GM19193 (cell line): ENCODE results near the gene TXNDC12.

Experiments used
- POLR2A ChIP-seq: IDR thresholded peaks from 4 replicates; pipeline ENCODE4 v1.6.1; 2011; ENCODE audit not compliant: insufficient read depth, insufficient read length; ENCODE audit errors: extremely low read depth

TXNDC12 gene

DNA sequence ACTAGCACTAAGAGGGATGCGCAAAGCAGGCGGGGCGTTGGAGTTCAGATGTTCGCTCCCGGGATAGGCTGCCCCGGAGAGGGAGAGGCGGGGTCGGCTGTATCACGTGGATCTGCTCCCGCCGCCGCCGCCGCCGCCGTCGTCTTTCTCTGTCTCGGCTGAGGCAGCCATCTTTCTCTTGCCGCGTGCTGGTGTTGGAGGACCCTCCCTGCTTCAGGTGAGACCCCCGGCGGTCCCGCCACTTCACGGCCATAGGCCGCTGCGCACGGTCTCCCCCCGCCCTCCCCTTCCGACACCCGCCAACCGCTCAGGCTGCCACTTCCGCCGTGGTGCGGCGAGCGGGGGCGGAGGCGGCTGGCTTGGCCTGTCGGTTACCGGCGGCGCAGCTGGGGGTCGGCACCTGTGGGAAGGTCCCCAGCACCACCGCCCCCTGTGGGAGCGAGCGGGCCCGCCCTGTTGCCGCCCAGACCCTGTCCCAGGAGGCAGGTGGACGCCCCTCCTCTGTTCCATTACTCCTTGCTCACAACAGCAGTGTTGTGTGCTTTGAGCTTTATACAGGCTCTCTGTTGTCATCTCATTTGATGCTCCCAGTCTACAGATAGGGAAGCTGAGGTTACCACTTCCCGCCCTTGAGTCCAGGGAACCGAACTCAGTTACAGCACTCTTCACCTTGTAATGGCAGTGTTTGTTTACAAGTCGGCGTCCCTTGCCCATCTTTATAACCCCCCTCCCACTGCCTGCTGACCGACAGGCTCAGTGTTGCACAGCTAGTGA, 1.4 kb upstream of the TXNDC12 start, which contains the start of gene BTF3L4:
TSS of gene BTF3L4 (plus strand) at position 133 of the 774 bp plus-strand sequence. CDS start 3,553 bp downstream, outside the sequence.
- TF ChIP-seq POLR2A = peak; percentile 69

DNA sequence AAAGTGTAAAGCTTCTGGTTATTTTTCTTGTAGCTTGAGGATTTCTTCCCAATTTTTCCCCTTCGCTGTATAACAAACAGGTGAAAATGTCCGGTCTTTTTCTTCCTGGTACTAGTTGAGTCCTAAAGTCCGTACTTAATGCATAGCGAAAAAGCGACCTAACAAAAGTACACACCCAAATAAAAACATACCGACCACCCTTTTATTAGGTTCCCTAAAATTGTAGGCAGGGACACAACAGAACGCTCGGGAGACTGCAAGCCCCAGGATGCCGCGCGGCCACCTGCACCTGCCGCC, 823 bp upstream of the TXNDC12 start:
- TF ChIP-seq POLR2A = no peak

DNA sequence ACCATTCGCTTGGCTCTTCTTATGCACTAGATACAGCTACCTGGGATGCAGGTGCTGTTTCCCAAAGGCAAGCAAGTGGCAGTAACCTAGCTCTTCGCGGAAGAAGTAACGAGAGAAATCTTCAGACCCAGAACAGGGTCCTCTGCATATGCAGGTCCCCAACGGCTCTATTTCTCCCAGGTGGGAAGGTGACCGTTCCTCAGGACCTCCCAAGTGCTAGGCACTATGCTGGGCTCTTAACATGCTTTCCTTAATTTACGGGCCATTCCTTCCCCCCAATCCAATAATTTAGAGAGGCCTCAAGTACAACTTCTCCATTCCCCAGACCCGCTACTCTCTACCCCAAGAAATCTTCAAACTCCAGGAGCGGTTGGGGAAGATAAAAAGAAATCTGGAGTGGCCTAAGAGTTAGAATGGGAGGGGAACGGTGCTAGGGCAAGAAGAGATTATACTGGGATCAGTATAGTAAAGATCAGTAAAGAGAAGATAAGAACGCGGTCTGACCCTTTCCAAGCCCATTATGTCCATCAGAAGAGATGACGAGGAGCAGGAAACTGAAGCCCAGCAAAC, 410 bp downstream of the TXNDC12 start:
- TF ChIP-seq POLR2A = no peak

DNA sequence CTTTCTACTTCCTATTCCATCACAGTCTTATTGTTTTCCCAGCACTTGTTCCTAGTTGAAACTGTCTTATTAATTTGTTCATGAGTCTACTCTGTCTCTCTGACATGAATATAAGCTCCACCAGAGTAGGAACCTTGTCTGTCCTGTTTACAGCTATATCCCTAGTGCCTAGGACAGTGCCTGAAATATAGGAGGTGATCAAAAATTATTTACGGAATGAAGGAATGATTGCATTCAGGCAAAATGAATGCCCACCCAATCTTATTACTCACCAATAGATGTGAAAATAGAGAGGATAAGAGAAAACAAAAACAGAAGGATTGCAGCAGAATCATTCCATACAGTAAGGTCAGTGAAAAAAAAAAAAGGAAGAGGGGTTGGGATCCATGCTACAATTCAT, 1.1 kb downstream of the TXNDC12 start:
- no peak for TF ChIP-seq POLR2A

DNA sequence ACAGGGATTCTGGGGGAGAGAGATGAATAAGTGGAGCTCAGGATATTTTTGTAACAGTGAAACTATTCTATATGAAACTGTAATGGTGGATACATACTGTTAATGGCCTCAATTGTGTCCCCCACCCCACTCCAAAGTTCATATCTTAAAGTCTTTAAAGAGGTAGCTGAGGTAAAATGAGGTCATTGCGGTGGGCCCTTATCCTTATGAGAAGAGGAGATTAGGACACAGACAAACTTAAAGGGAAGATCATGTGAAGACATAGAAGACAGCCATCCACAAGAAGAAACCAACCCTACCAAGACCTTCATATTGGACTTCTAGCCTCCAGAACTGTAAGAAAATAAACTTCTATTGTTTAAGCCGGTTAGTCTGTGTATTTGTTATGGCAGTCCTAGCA, 9.8 kb downstream of the TXNDC12 start:
- no peak for TF ChIP-seq POLR2A

DNA sequence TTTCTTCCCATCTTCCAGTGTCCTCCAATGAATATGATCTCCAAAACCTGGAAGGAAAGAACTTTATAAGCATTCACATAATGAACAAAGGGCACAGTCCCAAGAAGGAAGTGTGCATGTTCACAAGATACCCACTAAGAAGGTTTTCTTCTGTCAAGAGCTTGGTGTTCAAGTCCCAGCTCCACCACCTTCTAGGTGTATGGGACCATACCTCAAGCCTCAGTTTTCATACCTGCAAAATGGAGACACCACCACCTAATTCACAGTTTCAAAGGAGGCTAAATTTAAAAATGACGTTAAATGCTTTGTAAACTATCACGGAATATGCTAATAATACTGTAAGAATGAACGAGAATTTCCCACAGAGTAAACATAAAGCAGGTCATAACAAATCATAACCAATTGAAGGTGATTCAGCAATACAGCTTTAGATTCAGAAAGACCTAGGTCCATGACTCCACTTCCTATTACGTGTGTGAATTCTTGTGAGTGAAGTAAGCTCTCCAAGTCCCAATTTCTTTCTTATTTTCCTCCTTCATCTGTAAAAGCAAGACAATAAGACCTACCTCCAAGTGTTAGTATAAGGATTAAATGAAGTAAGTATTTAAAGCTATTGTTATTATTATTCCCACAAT, 13.3 kb downstream of the TXNDC12 start:
- no peak for TF ChIP-seq POLR2A

DNA sequence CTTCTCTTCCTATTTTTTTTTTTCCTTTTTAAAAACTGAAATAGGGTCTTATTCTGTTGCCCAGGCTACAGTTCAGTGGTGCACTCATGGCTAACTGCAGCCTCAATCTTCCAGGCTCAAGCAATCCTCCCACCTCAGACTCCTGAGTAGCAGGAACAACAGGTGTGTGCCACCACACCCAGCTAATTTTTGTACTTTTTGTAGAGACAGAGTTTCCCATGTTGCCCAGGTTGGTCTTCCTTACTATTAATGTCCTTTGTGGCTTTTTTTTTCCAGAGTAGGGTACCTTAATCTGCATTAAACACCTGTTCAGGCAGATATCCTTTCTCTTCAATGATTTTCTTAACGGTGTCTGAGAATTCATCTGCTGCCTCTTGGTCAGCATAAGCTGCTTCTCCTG, 17.1 kb downstream of the TXNDC12 start:
- TF ChIP-seq POLR2A = no peak

DNA sequence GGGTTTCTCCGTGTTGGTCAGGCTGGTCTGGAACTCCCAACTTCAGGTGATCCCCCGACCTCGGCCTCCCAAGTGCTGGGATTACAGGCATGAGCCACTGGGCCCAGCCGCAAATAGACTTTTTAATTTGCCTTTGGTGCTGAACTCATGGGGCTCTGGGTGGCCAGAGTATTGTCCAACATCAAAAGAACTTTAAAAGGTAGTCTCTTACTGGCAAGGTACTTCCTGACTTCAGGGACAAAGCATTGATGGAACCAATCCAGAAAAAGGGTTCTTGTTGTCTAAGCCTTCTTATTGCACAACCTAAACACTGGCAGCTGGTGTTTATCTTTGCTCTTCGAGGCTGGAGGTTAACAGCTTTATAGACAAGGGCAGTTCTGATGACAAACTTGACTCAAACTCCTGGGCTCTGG, 17.6 kb downstream of the TXNDC12 start:
- TF ChIP-seq POLR2A = no peak

DNA sequence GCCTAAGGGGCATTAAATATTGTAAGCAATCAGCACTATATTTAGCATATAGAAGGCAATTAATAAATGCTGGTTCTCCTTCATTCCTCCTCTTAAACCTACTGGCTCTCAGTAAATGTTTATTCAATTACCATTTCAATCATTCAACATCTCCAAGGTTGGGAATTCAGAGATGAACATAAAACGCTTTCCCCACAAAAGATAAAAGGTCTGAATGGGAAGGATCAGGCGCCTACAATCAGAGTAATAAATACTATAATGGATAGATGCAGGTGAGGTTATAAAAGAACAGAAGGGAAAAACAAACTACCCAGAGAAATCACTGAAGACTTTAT, 21.0 kb downstream of the TXNDC12 start:
- TF ChIP-seq POLR2A = no peak

DNA sequence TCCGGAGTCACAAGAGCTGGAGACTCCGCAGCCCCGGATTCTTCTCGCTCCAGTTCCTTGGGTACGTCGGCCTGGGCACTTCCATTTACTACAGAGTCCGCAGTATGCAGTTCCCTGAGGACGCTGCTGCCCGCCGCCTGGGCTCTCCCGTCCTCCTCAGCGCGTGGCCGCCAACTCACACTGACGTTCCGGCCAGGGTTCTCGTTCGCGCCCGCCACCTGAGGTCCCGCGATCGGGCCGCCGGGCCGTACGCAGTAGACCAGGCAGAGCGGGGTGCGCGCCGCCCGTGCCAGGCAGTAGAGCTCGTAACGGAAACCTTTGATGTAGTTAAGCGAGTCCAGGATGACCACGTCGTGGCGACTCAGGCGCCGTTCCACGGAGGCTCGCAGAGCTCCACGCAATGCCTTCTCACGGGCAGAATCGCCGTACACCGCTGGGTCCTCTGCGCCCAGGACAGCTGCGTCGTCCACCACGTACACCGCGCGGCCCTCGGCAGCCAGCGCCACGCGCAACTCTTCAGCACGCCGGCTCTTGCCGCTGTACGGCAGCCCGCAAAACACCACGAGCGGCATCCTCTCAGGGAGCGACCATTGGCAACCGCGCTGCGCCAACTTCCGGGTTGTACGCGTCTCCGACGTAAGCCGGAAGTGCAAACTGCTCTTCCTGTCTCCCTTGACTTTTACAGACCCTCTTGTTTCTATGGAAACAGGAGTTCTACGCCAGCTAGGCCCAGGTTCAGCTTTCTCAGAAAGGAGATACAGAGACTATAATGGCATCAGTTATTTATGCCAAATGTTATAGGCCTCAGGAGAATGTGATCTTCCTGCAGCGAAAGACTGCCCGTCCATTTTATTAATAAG, 21.6 kb downstream of the TXNDC12 start, which contains the start of gene KTI12:
TSS of gene KTI12 (minus strand) at position 621 of the 860 bp plus-strand sequence. CDS start at position 572, 49 bp downstream.
- peak; percentile 91 for TF ChIP-seq POLR2A

DNA sequence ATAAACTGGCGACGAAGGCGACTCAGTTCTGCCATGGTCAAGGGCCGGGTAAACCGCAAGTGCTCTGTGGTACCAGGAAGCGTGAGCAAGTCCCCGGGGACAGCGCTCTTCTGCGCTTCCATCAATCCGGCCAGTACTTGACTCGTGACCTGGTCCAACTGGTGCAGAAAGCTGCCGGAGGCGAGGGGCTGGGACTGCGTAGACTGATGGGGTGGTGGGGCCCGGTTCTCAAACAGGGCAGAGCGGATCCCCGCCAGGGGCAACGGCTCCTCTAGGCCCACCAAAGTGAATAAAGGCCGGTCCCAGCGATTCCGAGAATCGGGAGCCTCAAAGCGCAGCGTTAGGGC, 22.2 kb downstream of the TXNDC12 start:
- no peak for TF ChIP-seq POLR2A

DNA sequence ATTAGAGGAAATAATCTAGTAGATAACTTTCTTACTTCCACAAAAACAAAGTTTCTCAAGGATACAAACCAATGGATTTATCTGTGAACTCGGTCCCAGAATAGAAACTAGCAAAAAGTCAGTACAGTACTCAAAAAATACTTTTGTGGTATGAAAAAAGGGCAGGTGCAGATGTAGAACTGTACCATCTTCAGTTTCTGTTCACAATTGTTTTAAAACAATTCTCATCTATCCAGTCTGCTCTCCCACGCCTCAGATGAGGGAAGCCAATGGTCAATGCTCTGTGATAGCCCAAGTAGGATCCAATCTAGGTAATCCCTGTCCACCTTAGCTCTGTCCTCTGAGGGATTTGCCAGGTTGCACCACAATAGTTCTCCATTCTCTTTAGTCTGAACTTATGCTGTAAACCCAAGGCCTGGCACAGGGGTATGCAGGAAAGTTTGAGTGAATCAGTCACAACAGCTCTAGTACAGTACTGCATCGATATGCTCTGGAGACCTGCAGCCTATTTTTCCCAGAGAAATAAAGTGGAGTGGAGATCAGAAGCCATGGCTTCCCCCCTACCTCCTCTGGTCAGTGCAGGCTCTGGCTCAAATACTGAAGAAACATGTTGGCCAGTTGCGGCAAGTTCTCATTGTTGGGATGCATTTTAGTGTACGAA, 22.7 kb downstream of the TXNDC12 start:
- TF ChIP-seq POLR2A = no peak

DNA sequence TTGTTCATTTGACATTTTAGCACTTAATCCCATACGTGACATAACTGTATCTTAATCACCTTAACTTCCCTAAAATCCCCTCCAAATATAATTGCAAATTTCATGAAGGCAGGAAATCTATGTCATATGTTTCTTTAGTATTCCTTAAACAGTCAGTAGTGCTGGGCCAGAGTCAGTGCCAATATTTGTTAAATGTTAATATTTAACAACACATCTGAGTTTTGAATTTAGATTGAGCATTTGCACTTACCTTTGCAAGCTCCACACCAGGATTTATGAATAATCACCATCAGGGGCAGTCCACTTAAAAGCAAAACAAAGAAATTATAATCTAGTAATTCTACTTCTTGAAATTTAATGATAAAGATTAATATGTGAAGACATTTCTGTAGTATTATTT, 26.7 kb downstream of the TXNDC12 start:
- no peak for TF ChIP-seq POLR2A

DNA sequence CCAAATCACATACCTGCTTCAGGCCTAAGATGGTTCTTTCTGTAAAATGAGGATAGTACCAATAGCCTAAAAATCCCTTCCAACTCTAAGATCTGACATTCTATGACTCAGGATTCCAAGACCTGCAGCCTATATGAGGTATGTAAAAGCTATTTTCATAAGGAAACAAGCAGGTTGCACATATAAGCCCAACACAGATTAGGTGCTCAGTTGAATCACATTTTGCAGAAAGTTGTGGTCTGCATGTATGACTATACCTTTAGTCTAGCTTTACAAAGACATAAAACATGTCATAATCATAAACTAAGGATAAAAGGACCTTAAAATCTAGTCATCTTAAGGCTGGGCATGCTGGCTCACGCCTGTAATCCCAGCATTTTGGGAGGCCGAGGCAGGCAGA, 28.7 kb downstream of the TXNDC12 start:
- TF ChIP-seq POLR2A = no peak

DNA sequence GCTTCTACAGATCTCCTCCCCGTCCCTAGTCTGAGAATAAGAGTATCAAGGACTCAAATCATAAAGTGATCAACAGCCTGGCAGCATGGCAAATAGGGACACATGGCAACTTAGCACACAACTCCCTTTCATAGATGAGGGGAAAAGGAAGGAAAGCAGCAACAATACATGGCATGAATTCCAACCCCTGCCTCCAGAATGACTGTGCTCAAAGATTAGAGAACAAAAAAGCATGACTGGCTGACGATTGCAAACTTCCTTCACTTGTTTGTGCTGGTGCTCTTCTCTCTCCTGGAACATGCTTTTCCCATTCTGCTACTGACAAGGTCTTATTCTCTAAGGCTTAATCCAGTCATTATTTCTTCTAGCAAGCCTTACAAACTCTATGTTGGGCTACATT, 32.9 kb downstream of the TXNDC12 start:
- no peak for TF ChIP-seq POLR2A
